Activated naive CD4-positive, alpha-beta T cell treated with anti-CD3 and anti-CD28 coated beads for 36 hours (primary cell): Measurements from ENCODE around the gene SIRPB2. TPM values are rescaled to one million over a fixed set of nuclear protein-coding genes. Genes with fewer than 3 reads are reported as not detected.

Source experiments
- CTCF ChIA-PET: fragments of 350-600 bp; sonication (Branson Sonifier 250); formaldehyde crosslinking; loops from one replicate; lab custom pipeline; 2021; ENCODE audit warnings: antibody characterized with exemption; lab: Charles Lee
- DNase-seq: peaks from one replicate; pipeline ENCODE4 v3.0.0-alpha.2; 2020
- H3K27ac Mint-ChIP-seq: one replicate; pipeline ENCODE4 v1.8.0; 2021; ENCODE audit warnings: mild to moderate bottlenecking, mixed read lengths
- H3K27me3 Mint-ChIP-seq: one replicate; pipeline ENCODE4 v1.8.0; 2021; ENCODE audit warnings: low read depth, mixed read lengths
- H3K36me3 Mint-ChIP-seq: one replicate; pipeline ENCODE4 v1.8.0; 2021; ENCODE audit warnings: low read depth, mixed read lengths
- H3K4me1 Mint-ChIP-seq: one replicate; pipeline ENCODE4 v1.8.0; 2021; ENCODE audit warnings: low read depth, mixed read lengths
- H3K4me3 Mint-ChIP-seq: one replicate; pipeline ENCODE4 v1.8.0; 2021; ENCODE audit warnings: mild to moderate bottlenecking, moderate library complexity, mixed read lengths
- H3K9me3 Mint-ChIP-seq: one replicate; pipeline ENCODE4 v1.8.0; 2021; ENCODE audit warnings: mixed read lengths
- intact Hi-C: fragments of 100-400 bp; cut with micrococcal nuclease; formaldehyde crosslinking; loops from one replicate; pipeline ENCODE4 v1.15.1; 2023
- total RNA-seq, 2 experiments: library from RNA; stranded (reverse); gene quantifications; one replicate each; pipeline ENCODE4 v1.2.3, GENCODE V29; 2021

The SIRPB2 gene
- total RNA-seq, 2 experiments from 2014 or later, result not detected

GRCh38 chr20:1479831-1480595 lies 11.2 kb downstream of the SIRPB2 start:
- intact Hi-C loops, result no loop called here
- DNase-seq, result no peak
- H3K27ac Mint-ChIP-seq, result no peak overlapping the region
- H3K27me3 Mint-ChIP-seq, result peaks cover 23% of the 10 kb centered on the region
- no peaks in the 10 kb centered on the region for H3K36me3 Mint-ChIP-seq
- H3K9me3 Mint-ChIP-seq, result no peaks in the 10 kb centered on the region
- H3K4me1 Mint-ChIP-seq, result no peaks in the 10 kb centered on the region
- CTCF ChIA-PET, result interaction anchor here (1.0 kb wide), 1 partner anchor 24 kb away, joined by 3 read pairs; no protein-coding TSS in a partner anchor
- H3K4me3 Mint-ChIP-seq, result no peak overlapping the region

DNA sequence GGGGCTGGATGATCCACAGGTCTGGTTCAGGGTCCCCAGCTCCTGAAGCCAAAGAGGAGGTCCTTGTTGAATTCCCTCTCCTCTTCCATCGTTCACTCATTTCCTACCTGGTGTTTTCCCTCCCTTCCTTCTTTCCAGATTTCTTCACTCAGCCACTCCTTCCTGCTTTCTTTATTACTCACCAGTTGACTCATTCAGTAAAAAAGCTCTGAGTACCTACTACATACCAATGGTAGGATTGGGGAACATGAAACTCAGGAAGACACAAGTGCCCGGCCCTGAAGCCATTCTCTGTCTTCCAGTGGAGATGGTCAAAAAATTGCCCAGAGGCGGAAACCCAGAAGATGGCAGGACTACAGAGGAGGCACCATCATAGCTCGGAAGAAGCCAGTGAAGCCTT lies 12.7 kb downstream of the SIRPB2 start:
- no peak overlapping the region for H3K27ac Mint-ChIP-seq
- CTCF ChIA-PET, result no interaction called here
- H3K27me3 Mint-ChIP-seq, result peaks cover 8% of the 10 kb centered on the region
- no peaks in the 10 kb centered on the region for H3K4me1 Mint-ChIP-seq
- H3K4me3 Mint-ChIP-seq, result no peak overlapping the region
- DNase-seq, result no peak
- no peaks in the 10 kb centered on the region for H3K9me3 Mint-ChIP-seq
- intact Hi-C loops, result no loop called here
- no peaks in the 10 kb centered on the region for H3K36me3 Mint-ChIP-seq

- H3K27ac Mint-ChIP-seq, result no peak overlapping the region
These were observed 13.2 kb downstream of the SIRPB2 start for GRCh38 chr20:1477896-1478490.

DNA sequence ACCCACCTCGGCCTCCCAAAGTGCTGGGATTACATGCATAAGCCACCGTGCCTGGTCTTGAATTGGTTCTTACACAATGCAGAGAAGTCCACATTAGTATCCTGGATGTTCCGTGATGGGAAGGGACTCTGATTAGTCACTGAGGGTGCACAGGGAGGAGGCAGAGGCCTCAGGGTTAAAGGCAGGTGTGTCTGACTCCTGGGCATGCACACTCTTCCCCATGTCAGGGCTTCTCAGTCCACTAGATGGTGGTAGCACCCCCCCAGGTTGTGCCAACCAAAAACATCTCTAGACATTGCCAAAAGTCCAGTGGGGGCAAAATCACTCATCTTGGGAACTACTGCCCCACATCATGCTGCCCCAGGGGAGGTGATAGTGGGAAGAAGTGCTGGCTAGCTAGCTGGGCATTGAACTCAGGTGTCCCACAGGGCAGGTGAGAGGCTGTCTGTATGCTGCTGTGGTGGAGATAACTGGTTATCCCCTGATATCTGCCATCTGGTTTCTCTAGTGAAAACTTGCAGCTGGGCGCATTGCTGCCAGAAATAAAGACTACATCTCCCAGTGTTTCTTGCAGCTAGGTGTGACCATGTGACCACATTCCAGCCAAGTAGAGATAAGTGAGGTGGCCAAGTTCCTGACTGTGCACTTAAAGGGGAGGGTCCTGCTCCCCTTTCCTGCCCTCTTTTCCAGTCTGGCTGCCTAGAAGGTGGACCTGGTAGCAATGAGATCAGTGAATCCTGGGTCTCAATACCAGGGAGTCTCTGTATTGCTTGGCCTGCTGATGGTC lies 16.2 kb downstream of the SIRPB2 start:
- intact Hi-C loops, result loop anchor here (1.0 kb wide), 1 partner anchor 28 kb away; no protein-coding TSS in a partner anchor
- Mint-ChIP-seq H3K4me3 (no peak overlapping the region), H3K27me3 (no peaks in the 10 kb centered on the region), H3K36me3 (no peaks in the 10 kb centered on the region), H3K27ac (no peak overlapping the region), H3K9me3 (no peaks in the 10 kb centered on the region), H3K4me1 (no peaks in the 10 kb centered on the region)
- CTCF ChIA-PET, result interaction anchor here (1.0 kb wide), 1 partner anchor 30 kb away, joined by 3 read pairs; no protein-coding TSS in a partner anchor
- DNase-seq, result peak; percentile 27

More at GRCh38 chr20:1477896-1478490, 13.2 kb downstream of the SIRPB2 start:
- CTCF ChIA-PET, result interaction anchor here (1.4 kb wide), 1 partner anchor 11 kb away, joined by 5 read pairs; the partner anchor contains the start of gene NSFL1C
- peaks cover 7% of the 10 kb centered on the region for H3K27me3 Mint-ChIP-seq
- intact Hi-C loops, result no loop called here
- no peaks in the 10 kb centered on the region for H3K9me3 Mint-ChIP-seq
- no peak overlapping the region for H3K4me3 Mint-ChIP-seq
- no peaks in the 10 kb centered on the region for H3K36me3 Mint-ChIP-seq
- no peaks in the 10 kb centered on the region for H3K4me1 Mint-ChIP-seq
- DNase-seq, result no peak

- CTCF ChIA-PET, result interaction anchor here (1.7 kb wide), 1 partner anchor 302 kb away, joined by 6 read pairs; no protein-coding TSS in a partner anchor
- no peaks in the 10 kb centered on the region for H3K9me3 Mint-ChIP-seq
- intact Hi-C loops, result no loop called here
These were observed 16.9 kb downstream of the SIRPB2 start for GRCh38 chr20:1474325-1474724.

GRCh38 chr20:1473246-1474220 lies 17.7 kb downstream of the SIRPB2 start:
- no peaks in the 10 kb centered on the region for H3K36me3 Mint-ChIP-seq
- no peak overlapping the region for H3K27ac Mint-ChIP-seq
- no peaks in the 10 kb centered on the region for H3K9me3 Mint-ChIP-seq
- intact Hi-C loops, result no loop called here
- H3K27me3 Mint-ChIP-seq, result no peaks in the 10 kb centered on the region
- CTCF ChIA-PET, result interaction anchor here (0.9 to 1.7 kb wide), 3 partner anchors 13 to 303 kb away, joined by 3 to 6 read pairs (median 4); no protein-coding TSS in a partner anchor
- H3K4me3 Mint-ChIP-seq, result no peak overlapping the region
- H3K4me1 Mint-ChIP-seq, result no peaks in the 10 kb centered on the region
- DNase-seq, result no peak

More at GRCh38 chr20:1474325-1474724, 16.9 kb downstream of the SIRPB2 start:
- DNase-seq, result no peak
- Mint-ChIP-seq H3K36me3 (no peaks in the 10 kb centered on the region), H3K27me3 (no peaks in the 10 kb centered on the region), H3K4me3 (no peak overlapping the region), H3K27ac (no peak overlapping the region), H3K4me1 (no peaks in the 10 kb centered on the region)

DNA sequence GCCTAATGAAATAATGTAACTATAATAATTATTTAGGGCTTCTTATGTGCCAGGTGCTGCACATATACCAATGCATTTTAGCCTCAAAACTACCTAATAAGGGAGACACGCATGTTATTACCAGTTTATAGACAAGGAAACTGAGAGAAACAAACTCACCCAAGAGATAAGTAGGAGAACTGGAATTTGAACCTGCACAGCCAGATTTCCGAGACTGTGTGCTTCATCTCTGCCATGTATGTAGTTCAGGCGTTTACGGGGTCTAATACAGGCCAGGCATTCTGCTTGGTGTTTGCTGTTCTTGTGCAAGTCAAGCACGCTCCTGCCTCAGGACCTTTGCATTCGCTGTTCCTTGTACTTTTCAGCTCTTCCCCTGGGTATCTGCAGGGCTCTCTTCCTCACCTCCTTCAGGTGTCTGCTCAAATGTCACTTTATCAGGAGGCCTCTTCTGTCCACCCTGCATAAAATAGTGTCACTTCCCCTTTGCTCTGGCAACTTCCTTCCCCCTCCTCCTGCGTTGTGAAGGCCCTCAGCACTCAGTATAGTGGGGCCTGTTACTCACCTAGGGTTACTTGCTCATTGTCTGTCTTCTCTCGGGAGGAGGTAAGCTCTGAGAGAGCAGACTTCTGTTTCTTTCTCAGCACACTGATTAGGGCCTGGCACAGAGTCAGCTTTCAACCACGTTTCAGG lies 18.5 kb downstream of the SIRPB2 start:
- no peak overlapping the region for H3K27ac Mint-ChIP-seq
- H3K4me3 Mint-ChIP-seq, result no peak overlapping the region
- no peaks in the 10 kb centered on the region for H3K9me3 Mint-ChIP-seq
- H3K4me1 Mint-ChIP-seq, result peaks cover 4% of the 10 kb centered on the region
- no peak for DNase-seq
- H3K27me3 Mint-ChIP-seq, result peaks cover 5% of the 10 kb centered on the region
- CTCF ChIA-PET, result interaction anchor here (0.9 to 1.7 kb wide), 3 partner anchors 12 to 304 kb away, joined by 3 to 6 read pairs (median 4); no protein-coding TSS in a partner anchor
- no peaks in the 10 kb centered on the region for H3K36me3 Mint-ChIP-seq
- intact Hi-C loops, result no loop called here

DNA sequence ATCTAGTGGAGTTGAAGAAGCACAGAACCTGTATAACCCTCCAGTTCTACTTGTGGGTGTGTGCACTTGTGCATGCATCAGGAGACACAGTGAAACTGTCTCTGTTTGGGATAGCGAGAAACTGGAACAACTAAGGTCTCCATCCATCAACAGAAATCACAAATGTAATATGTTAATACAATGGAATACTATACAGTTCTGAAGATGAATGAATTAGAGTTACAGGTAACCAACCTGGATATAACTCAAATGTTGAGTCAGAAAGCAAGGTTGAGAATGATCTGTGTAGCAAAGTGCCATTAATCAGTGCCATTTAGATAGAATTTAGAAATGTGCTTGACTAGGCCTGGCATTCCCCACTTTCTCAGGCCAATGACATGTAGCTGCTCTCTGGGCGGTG lies 20.0 kb downstream of the SIRPB2 start:
- CTCF ChIA-PET, result interaction anchor here (0.6 kb wide), 1 partner anchor 36 kb away, joined by 4 read pairs; no protein-coding TSS in a partner anchor
- no peak for DNase-seq
- Mint-ChIP-seq H3K4me1 (peaks cover 12% of the 10 kb centered on the region), H3K27me3 (peaks cover 6% of the 10 kb centered on the region), H3K9me3 (no peaks in the 10 kb centered on the region), H3K36me3 (no peaks in the 10 kb centered on the region), H3K27ac (no peak overlapping the region), H3K4me3 (no peak overlapping the region)
- intact Hi-C loops, result no loop called here

DNA sequence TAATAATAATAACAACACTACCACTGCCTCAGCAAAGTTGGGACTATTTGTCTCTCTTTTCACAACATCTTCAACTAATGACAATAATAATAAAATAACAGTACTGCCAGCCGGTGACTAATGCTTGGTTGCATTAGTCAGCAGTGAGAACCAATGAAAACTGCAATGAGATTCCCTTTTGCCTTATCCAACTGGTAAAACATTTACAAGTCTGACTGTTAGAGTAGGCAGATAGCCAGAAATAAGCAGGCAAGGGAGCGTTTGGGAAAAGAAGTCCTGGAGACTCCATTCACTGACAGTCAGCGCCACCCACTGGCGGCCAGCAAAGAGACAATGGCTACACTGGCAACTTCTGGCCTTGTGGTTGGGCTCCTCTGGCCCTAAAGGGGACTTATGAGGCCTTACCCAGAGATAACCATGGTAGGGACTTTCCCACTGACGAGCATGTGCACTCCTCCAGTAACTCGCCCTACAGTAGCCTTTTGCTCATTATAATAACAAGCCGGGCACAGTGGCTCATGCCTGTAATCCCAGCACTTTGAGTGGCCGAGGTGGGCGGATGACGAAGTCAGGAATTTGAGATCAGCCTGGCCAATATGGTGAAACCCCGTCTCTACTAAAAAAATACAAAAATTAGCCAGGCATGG lies 21.2 kb downstream of the SIRPB2 start:
- no peak overlapping the region for H3K27ac Mint-ChIP-seq
- peaks cover 6% of the 10 kb centered on the region for H3K27me3 Mint-ChIP-seq
- CTCF ChIA-PET, result interaction anchor here (4.9 kb wide), 1 partner anchor 33 kb away, joined by 38 read pairs; no protein-coding TSS in a partner anchor
- H3K4me1 Mint-ChIP-seq, result peaks cover 22% of the 10 kb centered on the region
- no peaks in the 10 kb centered on the region for H3K36me3 Mint-ChIP-seq
- H3K4me3 Mint-ChIP-seq, result no peak overlapping the region
- intact Hi-C loops, result loop anchor here (5.0 kb wide), 1 partner anchor 197 kb away; no protein-coding TSS in a partner anchor
- H3K9me3 Mint-ChIP-seq, result no peaks in the 10 kb centered on the region
- DNase-seq, result peak; percentile 43

DNA sequence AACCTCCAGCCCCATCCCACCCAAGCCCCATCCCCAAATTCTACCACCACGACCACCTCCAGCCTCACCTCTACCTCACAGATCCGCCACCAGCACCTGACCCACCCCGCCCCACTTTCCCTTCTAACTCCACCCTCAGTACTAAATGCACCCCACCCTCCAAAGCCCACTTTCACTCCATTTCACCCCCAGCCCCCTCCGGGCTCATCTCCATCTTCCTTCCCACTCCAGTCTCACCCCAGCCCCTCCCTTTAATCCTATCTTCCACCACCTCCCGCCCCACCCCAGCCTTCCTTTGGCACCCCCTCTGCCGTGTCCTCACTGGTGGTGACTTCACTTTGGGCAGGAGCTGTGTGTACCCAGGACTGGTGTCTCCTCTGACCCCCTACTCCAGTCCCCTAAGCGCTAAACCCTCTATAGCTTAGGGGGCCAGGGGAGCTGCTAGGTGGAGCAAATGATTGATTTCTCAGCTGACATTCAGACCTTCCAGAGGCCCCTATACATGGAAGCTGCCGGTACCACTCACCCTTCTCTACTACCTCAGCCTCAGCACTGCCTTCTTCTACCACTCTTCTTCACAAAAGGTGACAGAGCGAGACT lies 21.8 kb downstream of the SIRPB2 start:
- Mint-ChIP-seq H3K27ac (no peak overlapping the region), H3K36me3 (no peaks in the 10 kb centered on the region), H3K9me3 (no peaks in the 10 kb centered on the region), H3K4me1 (peaks cover 28% of the 10 kb centered on the region), H3K4me3 (no peak overlapping the region), H3K27me3 (peaks cover 6% of the 10 kb centered on the region)
- CTCF ChIA-PET, result interaction anchor here (4.5 to 4.9 kb wide), 2 partner anchors 34 to 307 kb away, joined by 25 to 38 read pairs; no protein-coding TSS in a partner anchor
- DNase-seq, result no peak
- intact Hi-C loops, result loop anchor here (5.0 kb wide), 1 partner anchor 198 kb away; no protein-coding TSS in a partner anchor
